ENCODE data around the gene FKBP5. TPM values are rescaled to one million over a fixed set of nuclear protein-coding genes. Genes with fewer than 3 reads are reported as not detected.

Gene FKBP5
- total RNA-seq, 1 donor from 2014 or later, result 108 TPM

DNA sequence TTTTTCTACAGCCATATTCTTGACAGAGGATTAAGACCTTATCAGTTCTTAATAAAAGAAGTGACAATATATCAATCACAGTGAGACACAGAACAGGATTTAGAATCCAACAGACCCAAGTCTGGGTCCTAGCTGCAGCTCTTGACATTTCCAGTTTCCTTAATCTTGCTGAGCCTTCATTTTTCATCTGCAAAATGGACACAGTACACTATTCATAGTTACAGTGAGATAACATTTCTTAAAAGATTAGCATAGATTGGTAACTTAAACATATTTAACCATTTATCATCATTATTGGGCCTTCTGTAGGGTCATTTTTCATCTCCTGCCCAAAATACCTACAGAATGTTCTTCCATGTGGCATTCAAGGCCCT, 45.6 kb downstream of the FKBP5 start:
- H3K4me3 Mint-ChIP-seq (ENCODE audit: unreplicated experiment), result no peak overlapping the region
- TF ChIP-seq, protein P1, sequence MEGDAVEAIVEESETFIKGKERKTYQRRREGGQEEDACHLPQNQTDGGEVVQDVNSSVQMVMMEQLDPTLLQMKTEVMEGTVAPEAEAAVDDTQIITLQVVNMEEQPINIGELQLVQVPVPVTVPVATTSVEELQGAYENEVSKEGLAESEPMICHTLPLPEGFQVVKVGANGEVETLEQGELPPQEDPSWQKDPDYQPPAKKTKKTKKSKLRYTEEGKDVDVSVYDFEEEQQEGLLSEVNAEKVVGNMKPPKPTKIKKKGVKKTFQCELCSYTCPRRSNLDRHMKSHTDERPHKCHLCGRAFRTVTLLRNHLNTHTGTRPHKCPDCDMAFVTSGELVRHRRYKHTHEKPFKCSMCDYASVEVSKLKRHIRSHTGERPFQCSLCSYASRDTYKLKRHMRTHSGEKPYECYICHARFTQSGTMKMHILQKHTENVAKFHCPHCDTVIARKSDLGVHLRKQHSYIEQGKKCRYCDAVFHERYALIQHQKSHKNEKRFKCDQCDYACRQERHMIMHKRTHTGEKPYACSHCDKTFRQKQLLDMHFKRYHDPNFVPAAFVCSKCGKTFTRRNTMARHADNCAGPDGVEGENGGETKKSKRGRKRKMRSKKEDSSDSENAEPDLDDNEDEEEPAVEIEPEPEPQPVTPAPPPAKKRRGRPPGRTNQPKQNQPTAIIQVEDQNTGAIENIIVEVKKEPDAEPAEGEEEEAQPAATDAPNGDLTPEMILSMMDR (IDR thresholded peaks at IDR 0.05), result no peak
- H3K27me3 Mint-ChIP-seq (ENCODE audit: unreplicated experiment), result no peaks in the 10 kb centered on the region
- H3K36me3 Mint-ChIP-seq (ENCODE audit: unreplicated experiment), result peaks cover 37% of the 10 kb centered on the region
- no peak for DNase-seq (ENCODE audit: extremely low spot score, unreplicated experiment)
- no peaks in the 10 kb centered on the region for H3K9me3 Mint-ChIP-seq (ENCODE audit: unreplicated experiment)
- peaks cover 31% of the 10 kb centered on the region for H3K4me1 Mint-ChIP-seq (ENCODE audit: unreplicated experiment)
- H3K27ac Mint-ChIP-seq (ENCODE audit: unreplicated experiment), result no peak overlapping the region

DNA sequence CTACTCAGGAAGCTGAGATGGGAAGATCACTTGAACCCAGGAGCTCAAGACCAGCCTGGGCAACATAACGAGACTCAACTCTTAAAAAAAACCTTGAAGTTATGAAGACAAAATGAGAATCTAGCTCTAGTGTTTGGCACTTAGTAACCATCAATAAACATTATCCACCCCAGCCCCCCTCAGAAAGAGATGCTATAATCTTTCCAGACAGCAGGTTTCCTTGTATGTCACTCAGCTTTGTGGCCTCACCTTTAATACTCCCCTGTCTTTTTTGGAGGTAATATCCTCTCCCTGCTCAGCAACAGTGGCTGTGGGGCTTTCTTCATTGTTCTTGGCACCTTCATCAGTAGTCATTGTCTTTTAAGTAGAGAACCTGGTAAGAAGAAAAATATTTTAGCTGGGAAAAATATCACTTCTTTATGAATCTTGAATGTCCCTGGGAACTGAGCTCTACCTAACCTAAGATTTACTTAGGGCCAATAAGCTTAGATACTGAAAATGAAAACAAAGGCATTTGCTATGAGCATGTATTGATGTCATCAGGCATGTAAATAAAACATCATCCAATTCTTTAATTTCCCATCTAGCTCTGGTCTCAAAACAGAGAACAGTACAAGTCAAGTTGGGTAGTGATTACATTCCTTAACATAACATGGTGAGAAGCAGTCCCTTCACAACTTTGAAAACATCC, 46.1 kb downstream of the FKBP5 start:
- H3K27ac Mint-ChIP-seq (ENCODE audit: unreplicated experiment), result peak overlapping the region; percentile 25
- H3K9me3 Mint-ChIP-seq (ENCODE audit: unreplicated experiment), result no peaks in the 10 kb centered on the region
- TF ChIP-seq, protein P1 (IDR thresholded peaks at IDR 0.05), result no peak
- no peak for DNase-seq (ENCODE audit: extremely low spot score, unreplicated experiment)
- H3K27me3 Mint-ChIP-seq (ENCODE audit: unreplicated experiment), result no peaks in the 10 kb centered on the region
- no peak overlapping the region for H3K4me3 Mint-ChIP-seq (ENCODE audit: unreplicated experiment)
- peaks cover 39% of the 10 kb centered on the region for H3K36me3 Mint-ChIP-seq (ENCODE audit: unreplicated experiment)
- peaks cover 33% of the 10 kb centered on the region for H3K4me1 Mint-ChIP-seq (ENCODE audit: unreplicated experiment)

DNA sequence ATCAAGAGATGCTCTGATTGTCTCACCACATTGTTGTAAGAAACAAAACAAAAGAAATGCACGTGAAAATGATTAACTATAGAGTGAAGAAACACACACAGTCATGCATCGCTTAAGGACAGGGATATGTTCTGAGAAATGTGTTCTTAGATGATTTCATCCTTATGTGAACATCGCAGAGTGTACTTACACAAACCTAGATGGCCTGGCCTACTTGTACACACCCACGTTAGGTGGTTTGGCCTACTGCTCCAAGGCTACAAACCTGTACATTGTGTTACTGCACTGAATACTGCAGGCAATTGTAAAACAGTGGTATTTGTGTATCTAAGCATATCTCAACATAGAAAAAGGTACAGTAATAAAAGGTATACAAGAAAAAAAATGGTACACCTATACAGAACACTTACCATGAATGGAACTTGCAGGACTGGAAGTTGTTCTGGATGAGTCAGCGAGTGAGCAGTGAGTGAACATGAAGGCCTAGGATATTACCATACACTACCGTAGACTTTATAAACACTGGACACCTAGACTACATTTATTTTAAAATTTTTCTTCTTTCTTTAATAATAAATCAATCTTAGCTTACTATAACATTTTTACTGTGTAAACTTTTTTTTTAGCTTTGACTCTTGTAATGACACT, 48.6 kb downstream of the FKBP5 start:
- no peak for DNase-seq (ENCODE audit: extremely low spot score, unreplicated experiment)
- TF ChIP-seq, protein P1 (IDR thresholded peaks at IDR 0.05), result no peak
- H3K4me1 Mint-ChIP-seq (ENCODE audit: unreplicated experiment), result peaks cover 34% of the 10 kb centered on the region
- no peaks in the 10 kb centered on the region for H3K9me3 Mint-ChIP-seq (ENCODE audit: unreplicated experiment)
- H3K4me3 Mint-ChIP-seq (ENCODE audit: unreplicated experiment), result no peak overlapping the region
- peaks cover 47% of the 10 kb centered on the region for H3K36me3 Mint-ChIP-seq (ENCODE audit: unreplicated experiment)
- H3K27ac Mint-ChIP-seq (ENCODE audit: unreplicated experiment), result peak overlapping the region; percentile 11
- H3K27me3 Mint-ChIP-seq (ENCODE audit: unreplicated experiment), result no peaks in the 10 kb centered on the region

DNA sequence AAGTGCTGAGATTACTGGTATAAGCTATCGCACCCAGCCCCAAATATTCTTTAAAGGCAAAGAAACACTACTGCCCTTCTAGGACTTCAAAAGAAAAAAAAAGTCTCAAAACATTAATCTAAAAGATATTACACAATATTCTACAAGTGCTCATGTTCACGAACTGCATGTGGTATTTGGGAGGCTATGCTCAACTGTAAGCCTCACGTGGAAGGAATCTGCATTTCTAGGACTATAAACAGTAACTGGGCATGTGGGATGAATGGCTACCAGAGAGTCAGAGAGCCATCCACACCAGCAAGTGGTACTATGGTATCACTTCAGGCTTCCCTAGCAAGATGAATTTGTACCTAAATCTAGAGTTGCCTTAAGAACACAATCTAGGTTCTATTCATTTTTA, 50.0 kb downstream of the FKBP5 start:
- Mint-ChIP-seq H3K27me3 (ENCODE audit: unreplicated experiment) (no peaks in the 10 kb centered on the region), H3K4me3 (ENCODE audit: unreplicated experiment) (no peak overlapping the region), H3K27ac (ENCODE audit: unreplicated experiment) (no peak overlapping the region), H3K4me1 (ENCODE audit: unreplicated experiment) (peaks cover 44% of the 10 kb centered on the region), H3K9me3 (ENCODE audit: unreplicated experiment) (no peaks in the 10 kb centered on the region), H3K36me3 (ENCODE audit: unreplicated experiment) (peaks cover 51% of the 10 kb centered on the region)
- DNase-seq (ENCODE audit: extremely low spot score, unreplicated experiment), result no peak
- TF ChIP-seq, protein P1 (IDR thresholded peaks at IDR 0.05), result no peak

DNA sequence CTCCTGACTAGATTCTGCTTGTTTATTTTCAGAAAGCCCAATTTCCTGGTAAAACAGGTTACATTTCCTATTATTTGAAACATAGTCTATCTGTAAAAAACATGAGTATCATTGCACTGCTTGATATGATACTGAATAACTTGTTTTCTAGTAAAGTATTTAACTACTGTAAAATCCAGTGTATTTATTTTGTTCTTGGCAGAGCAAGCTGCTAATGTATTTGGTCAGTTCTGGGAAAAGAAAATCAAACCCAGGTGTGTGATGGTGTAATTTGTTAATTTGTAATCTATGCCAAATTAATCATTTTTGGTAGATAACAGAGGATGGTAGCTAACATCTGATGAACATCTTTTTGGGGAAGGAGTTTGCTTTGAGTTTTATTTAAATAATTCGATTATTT, 50.8 kb downstream of the FKBP5 start:
- TF ChIP-seq, protein P1 (IDR thresholded peaks at IDR 0.05), result no peak
- peaks cover 43% of the 10 kb centered on the region for H3K4me1 Mint-ChIP-seq (ENCODE audit: unreplicated experiment)
- H3K27me3 Mint-ChIP-seq (ENCODE audit: unreplicated experiment), result no peaks in the 10 kb centered on the region
- no peaks in the 10 kb centered on the region for H3K9me3 Mint-ChIP-seq (ENCODE audit: unreplicated experiment)
- H3K4me3 Mint-ChIP-seq (ENCODE audit: unreplicated experiment), result no peak overlapping the region
- no peak overlapping the region for H3K27ac Mint-ChIP-seq (ENCODE audit: unreplicated experiment)
- peaks cover 48% of the 10 kb centered on the region for H3K36me3 Mint-ChIP-seq (ENCODE audit: unreplicated experiment)
- DNase-seq (ENCODE audit: extremely low spot score, unreplicated experiment), result no peak
